ENCODE data around the gene BCL7A. TPM values are rescaled to one million over a fixed set of nuclear protein-coding genes. Genes with fewer than 3 reads are reported as not detected.

The BCL7A gene
- total RNA-seq, 1 experiment from 2014 or later, result 18.2 TPM

GRCh38 chr12:122059203-122059960 lies 37.7 kb downstream of the BCL7A start:
- Histone ChIP-seq H3K14ac (ENCODE audit: insufficient read depth, low read length) (no peak overlapping the region), H4K5ac (ENCODE audit: insufficient read length, low read depth, low read length) (no peak overlapping the region), H3K27me3 (ENCODE audit: insufficient read depth, low read length) (no peaks in the 10 kb centered on the region), H2AK5ac (ENCODE audit: insufficient read length, low read length) (no peak overlapping the region), H4K20me1 (ENCODE audit: control insufficient read depth, insufficient read depth, insufficient read length) (no peaks in the 10 kb centered on the region), H3K9ac (ENCODE audit: extremely low read depth, insufficient read length, low read length) (no peak overlapping the region), H2BK5ac (ENCODE audit: insufficient read length, low read length) (no peak overlapping the region), H2AFZ (ENCODE audit: low read length) (no peak overlapping the region), H4K91ac (ENCODE audit: insufficient read length, low read depth, low read length) (no peak overlapping the region), H2BK15ac (ENCODE audit: low read depth, low read length) (no peak overlapping the region), H3K4me1 (ENCODE audit: insufficient read depth, low read length) (no peaks in the 10 kb centered on the region; the same call in 1 of the 2 replicates), H3K23me2 (ENCODE audit: insufficient read length, low read depth, low read length, poor library complexity, severe bottlenecking) (peaks cover 1% of the 10 kb centered on the region), H3K23ac (ENCODE audit: insufficient read length, low read depth, low read length) (no peak overlapping the region), H3K56ac (ENCODE audit: insufficient read length, low read depth, low read length) (no peak overlapping the region), H3K18ac (ENCODE audit: insufficient read length, low read depth, low read length) (no peak overlapping the region), H4K8ac (replicated peaks; ENCODE audit: insufficient read length, low read depth, low read length) (no peak overlapping the region), H3K27ac (ENCODE audit: insufficient read length, low read depth, low read length) (no peak overlapping the region), H3K79me2 (ENCODE audit: insufficient read depth, low read length) (no peaks in the 10 kb centered on the region), H2BK12ac (ENCODE audit: insufficient read length, low read depth, low read length) (no peak overlapping the region), H3T11ph (ENCODE audit: low read length) (no peak overlapping the region), H3K4ac (ENCODE audit: low read depth, low read length) (no peak overlapping the region), H2BK20ac (ENCODE audit: low read depth, low read length, poor library complexity, severe bottlenecking) (no peak overlapping the region), H3K4me2 (ENCODE audit: insufficient read depth, insufficient read length, low read length) (no peak overlapping the region), H3K9me3 (ENCODE audit: control insufficient read depth, low read depth, low read length) (no peaks in the 10 kb centered on the region), H3K79me1 (ENCODE audit: insufficient read depth, low read depth, low read length, poor library complexity, severe bottlenecking) (no peaks in the 10 kb centered on the region), H2BK120ac (ENCODE audit: low read depth, low read length, poor library complexity, severe bottlenecking) (no peak overlapping the region)
- H3K4me3 Mint-ChIP-seq, result no peak overlapping the region
- no CpG with 5 or more reads among the region's 28 CpGs for WGBS (ENCODE audit: extremely low coverage, insufficient read length, low lambda C conversion rate)
- no peak for TF ChIP-seq CTCF (conservative IDR thresholded peaks at IDR 0.05)
- H3K36me3 Mint-ChIP-seq (ENCODE audit: insufficient read depth in 1 of 3, low read depth in 3 of 3), result peaks cover 15 to 71% (median 64%) of the 10 kb centered on the region in 3 experiments; a peak in 6 of 7 replicates
- DNase-seq, result no peak
- no peaks in the 10 kb centered on the region; the same call in 1 of the 2 replicates for H3K27me3 Mint-ChIP-seq (ENCODE audit: low read depth)
- H3K4me1 Mint-ChIP-seq, result peaks cover 15 to 20% of the 10 kb centered on the region in 2 experiments
- peak overlapping the region; percentile 9 to 92 (median 12); a peak in 3 of 7 replicates for H3K27ac Mint-ChIP-seq
- no peaks in the 10 kb centered on the region; a peak in 1 of 5 replicates for H3K9me3 Mint-ChIP-seq

All from H9 (cell line).